Activated T-helper 1 cell treated with anti-CD3 and anti-CD28 coated beads, Interleukin-2, amount 50 U/mL, for 16 hours (primary cell): Measurements from ENCODE around the gene RAPGEF5.

ENCODE experiments used
- DNase-seq, 2 donors: peaks; one replicate each; pipeline ENCODE4 v3.0.0-alpha.2; 2020; ENCODE audit warnings: low read depth in 1 of 2, low spot score in 1 of 2

Gene RAPGEF5

GRCh38 chr7:22350466-22351328 lies 6.3 kb downstream of the RAPGEF5 start:
- DNase-seq, result no peak

- DNase-seq, result no peak
Measured at GRCh38 chr7:22348379-22348778, 8.6 kb downstream of the RAPGEF5 start.

DNA sequence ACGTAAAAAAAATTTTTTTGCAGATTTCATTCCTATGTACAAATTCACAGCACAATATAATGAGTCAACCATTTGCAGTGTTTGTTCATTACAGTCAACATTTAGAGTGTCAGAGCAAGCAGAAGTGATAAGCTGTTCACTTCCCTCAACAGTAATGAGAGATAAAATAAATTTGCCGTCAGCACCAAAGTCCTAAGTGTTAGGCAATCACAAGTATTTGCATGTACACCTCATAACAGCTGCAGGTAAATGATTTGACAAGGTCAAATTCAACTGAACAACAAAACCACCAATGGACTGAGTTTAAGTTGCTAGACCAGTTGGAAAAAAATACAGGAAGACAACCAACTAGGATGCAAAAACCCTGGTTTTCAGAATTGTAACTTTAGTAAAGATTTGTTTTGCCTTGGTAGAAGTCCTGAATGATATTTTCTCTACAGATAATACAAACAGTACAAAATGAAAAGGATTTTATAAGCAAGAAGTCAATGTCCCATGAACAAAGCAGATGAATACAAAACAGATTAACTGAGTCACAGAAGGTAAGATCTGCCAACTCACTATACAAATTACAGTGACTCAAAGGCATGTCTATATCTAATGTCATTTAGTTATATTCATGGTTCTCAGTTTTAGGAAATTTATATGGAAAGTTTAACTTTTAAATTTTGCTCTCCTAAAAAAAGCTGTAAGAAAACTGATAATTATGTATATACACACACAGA lies 10.4 kb downstream of the RAPGEF5 start:
- no peak for DNase-seq

- no peak for DNase-seq
Measured at GRCh38 chr7:22344655-22345054, 12.3 kb downstream of the RAPGEF5 start.

GRCh38 chr7:22343612-22344011 lies 13.3 kb downstream of the RAPGEF5 start:
- DNase-seq, result no peak

GRCh38 chr7:22343071-22343470 lies 13.9 kb downstream of the RAPGEF5 start:
- no peak for DNase-seq

DNA sequence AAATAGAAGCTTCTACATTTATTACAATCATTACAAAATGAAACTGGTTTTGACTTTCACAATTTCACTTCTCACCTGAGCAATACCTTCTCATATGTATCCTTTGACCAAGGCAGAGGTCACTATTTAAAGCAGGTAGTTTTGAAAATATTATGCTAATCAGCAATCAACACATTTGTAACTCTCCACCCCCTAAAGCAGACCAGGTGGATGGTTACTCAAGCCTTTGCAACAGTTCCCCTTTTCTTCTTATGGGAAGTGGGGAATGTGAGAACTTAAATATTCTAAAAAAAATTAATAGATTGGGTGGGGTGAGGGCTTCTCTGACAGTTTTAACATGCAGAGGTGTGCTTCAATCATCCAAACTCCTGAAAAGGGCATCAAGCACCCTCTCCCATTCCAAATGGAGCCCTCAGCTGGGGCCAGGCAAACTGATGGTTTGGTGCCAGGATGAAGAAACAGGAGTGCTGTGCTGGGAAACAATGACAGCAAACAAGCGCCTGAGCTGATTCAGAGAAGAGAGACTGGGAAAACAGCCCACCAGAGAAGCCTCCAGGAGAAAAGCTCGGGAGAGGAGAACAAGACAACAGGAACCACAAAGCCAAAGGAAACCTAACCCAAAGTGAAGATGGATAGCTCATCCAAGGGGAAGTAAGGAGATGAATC lies 17.1 kb downstream of the RAPGEF5 start:
- no peak for DNase-seq

DNA sequence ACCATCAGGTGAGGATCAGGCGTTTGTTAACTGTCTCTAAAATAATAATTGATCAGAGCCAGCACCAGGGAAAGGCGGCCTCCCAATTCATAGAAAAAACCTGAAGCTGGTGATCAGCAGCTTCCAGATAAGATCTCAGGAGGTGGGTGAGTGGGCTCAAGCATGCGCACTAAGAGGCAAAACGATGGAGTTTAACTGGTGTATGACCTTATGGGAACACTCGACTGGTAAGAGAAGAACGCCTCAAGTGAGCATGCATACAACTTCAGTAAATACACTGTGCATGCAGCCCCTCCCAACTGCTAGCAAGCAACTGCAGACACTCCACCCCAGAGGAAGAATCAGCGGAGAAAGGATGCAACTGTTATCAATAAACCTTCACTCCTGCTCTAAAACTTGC lies 18.1 kb downstream of the RAPGEF5 start:
- no peak for DNase-seq

GRCh38 chr7:22338411-22338810 lies 18.5 kb downstream of the RAPGEF5 start:
- DNase-seq, result no peak

DNA sequence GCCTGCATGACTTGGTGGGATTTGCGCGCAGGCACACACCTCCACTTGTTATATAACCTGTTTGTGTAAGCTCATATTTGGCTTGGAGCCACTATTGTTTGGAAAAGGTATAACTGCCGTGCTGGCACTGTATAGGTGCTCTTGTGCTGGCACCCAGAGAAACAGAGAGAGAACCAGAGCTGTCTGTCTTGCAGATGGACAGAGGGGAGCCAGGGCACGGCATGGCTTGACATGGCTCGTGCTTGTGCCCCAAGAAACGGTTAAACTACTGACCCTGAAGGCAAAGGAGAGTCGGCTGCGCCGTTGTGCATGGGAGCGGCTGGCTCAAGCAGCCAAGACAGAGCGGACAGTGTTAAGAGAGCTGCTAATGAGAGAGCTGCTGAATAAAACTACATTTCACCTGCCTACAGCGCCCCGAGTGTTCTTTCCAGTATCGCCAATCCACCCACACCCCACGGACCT lies 23.2 kb downstream of the RAPGEF5 start:
- DNase-seq, result no peak

GRCh38 chr7:22332461-22332870 lies 24.5 kb downstream of the RAPGEF5 start:
- DNase-seq, result no peak

GRCh38 chr7:22331704-22332103 lies 25.2 kb downstream of the RAPGEF5 start:
- DNase-seq, result no peak

DNA sequence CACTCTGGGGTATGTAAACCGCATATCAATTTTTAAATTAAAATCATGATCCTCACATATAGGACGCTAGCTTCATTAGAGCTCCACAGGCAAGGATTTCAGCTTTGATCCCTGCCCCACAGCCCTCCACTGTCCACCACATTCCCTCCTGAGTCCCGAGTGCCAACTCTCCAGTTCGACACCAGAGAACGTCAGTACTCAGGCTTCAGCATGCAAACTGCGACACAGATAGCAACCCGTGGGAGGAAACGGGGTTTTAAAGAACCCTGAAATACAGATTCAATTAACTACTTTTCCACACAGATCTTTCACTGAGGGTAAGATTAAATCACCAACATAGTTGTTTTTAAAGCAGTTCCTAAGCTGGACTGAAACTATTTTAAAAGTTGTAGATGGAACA lies 26.1 kb downstream of the RAPGEF5 start:
- DNase-seq, result no peak

DNA sequence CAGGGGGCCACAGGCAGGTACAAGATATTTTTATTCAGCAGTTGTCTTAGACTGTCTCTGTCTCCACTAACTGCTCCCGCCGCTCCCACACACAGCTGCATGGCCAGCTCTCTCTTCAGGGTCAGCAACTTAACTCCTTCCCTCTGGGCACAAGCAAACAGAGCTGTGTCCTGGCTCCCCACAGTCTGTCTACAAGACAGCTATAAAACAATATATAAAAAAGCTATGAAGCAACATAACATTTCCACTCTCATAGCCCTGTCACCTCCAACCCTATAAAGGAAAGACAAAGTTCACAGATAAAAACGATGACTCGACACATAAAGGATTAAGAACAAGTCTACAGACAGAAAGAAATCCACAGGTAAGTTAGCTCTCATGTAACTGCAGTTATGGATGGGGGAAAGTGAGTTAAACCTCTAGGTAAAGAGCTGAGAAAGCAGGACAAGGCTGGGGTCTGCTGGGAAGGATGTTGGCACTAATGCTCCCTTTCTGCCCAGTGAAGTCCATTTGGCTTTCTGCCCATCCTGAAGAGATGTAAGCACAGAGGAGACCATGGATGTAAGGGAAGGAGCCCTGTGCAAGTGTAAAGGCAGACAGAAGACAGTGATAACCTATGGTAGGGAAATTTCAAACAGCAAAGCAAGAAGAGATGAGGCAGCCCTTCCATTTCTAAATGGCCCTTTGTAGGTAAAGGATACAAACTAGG lies 27.0 kb downstream of the RAPGEF5 start:
- DNase-seq, result no peak

DNA sequence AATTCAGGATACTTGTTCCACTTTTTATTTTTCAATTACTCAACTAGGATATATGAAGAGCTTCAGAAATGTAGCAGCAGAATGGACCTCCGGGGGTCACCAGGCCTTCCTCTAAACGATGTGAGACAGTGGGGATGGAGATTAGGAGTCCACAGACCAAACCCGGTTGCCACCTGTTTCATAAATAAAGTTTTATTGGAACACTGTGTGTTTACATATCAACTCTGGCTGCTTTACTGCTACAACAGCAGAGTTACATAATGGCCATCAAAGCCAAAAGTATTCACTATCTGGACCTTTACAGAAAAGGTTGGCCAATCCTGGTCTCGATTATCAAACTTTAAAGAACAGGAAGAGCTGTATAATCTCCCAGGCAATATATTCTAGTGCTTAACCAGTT lies 30.8 kb downstream of the RAPGEF5 start:
- DNase-seq, result no peak

DNA sequence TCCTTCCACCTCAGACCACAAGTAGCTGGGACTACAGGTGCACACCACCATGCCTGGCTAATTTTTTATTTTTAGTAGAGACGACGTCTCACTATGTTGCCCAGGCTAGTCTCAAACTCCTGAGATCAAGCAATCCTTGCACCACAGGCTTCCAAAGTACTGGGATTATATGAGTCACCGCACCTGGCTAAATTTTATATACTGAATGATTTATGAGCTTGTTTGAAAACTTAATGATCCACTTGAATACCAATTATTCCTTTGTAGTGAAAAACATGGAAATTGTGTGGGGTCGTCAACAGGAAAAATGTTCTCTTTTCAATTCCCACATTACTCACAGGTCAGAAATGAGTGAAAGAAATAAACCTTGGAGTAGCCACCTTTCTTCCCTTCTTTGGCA lies 31.3 kb downstream of the RAPGEF5 start:
- DNase-seq, result no peak

DNA sequence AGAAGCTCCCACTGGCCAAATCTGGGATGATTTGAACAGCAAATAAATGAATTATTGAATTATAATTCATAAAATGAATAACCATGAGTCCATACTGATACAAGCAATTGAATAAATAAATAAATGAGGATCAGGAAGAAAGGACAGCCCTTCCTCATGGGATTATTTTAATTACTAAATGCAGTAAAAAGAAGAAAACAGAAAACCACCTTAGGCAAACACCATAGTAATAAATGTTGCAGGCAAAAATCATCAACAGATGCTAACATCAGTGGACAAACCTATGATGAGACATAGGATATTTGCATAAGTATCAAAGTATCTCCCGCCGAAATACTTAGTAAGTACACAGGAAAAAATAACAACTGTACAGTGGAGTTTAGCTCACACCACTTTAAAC lies 33.2 kb downstream of the RAPGEF5 start:
- DNase-seq, result no peak

DNA sequence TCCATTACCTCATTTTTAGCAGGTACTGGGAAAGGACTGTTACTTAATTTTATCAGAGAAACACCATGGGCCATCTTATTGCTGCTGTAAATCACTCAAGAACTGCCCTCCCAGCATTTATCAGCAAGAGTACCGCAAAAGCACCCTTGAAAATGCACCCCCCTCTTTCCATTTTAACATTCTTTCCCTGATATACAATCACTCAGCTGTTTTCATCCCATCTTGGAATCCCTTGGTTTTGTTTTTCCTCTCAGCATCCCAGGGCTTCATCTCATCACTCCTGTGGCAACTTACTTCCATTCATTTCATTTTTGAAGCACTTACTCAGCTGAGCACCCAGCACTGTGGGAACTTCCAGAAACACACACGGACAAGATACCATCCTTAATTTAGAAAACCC lies 36.5 kb downstream of the RAPGEF5 start:
- no peak for DNase-seq

- no peak for DNase-seq
Measured at GRCh38 chr7:22319424-22320403, 37.2 kb downstream of the RAPGEF5 start.

GRCh38 chr7:22318376-22318775 lies 38.6 kb downstream of the RAPGEF5 start:
- DNase-seq, result no peak
